Fibroblast of pulmonary artery (primary cell): ENCODE measurements around the gene SH2D2A.

Source experiments
- DNase-seq: peaks from one replicate; pipeline ENCODE4 v3.0.0-alpha.2; 2010; ENCODE audit warnings: low read depth
- H3K4me3 ChIP-seq: replicated peaks from 2 replicates; pipeline ENCODE4 v1.5.1; 2011; ENCODE audit warnings: low read depth, mild to moderate bottlenecking, control low read depth, low read length, moderate library complexity
- TF ChIP-seq, protein P1 (sequence below): IDR thresholded peaks from 2 replicates; pipeline ENCODE4 v1.5.1; 2011; ENCODE audit warnings: mild to moderate bottlenecking, control low read depth, low read length, inconsistent platforms; ENCODE audit errors: missing control alignments

Gene SH2D2A

GRCh38 chr1:156844102-156844501 lies 27.5 kb upstream of the SH2D2A start:
- no peak overlapping the region for H3K4me3 ChIP-seq
- DNase-seq = no peak
- TF ChIP-seq, protein P1, sequence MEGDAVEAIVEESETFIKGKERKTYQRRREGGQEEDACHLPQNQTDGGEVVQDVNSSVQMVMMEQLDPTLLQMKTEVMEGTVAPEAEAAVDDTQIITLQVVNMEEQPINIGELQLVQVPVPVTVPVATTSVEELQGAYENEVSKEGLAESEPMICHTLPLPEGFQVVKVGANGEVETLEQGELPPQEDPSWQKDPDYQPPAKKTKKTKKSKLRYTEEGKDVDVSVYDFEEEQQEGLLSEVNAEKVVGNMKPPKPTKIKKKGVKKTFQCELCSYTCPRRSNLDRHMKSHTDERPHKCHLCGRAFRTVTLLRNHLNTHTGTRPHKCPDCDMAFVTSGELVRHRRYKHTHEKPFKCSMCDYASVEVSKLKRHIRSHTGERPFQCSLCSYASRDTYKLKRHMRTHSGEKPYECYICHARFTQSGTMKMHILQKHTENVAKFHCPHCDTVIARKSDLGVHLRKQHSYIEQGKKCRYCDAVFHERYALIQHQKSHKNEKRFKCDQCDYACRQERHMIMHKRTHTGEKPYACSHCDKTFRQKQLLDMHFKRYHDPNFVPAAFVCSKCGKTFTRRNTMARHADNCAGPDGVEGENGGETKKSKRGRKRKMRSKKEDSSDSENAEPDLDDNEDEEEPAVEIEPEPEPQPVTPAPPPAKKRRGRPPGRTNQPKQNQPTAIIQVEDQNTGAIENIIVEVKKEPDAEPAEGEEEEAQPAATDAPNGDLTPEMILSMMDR = no peak

DNA sequence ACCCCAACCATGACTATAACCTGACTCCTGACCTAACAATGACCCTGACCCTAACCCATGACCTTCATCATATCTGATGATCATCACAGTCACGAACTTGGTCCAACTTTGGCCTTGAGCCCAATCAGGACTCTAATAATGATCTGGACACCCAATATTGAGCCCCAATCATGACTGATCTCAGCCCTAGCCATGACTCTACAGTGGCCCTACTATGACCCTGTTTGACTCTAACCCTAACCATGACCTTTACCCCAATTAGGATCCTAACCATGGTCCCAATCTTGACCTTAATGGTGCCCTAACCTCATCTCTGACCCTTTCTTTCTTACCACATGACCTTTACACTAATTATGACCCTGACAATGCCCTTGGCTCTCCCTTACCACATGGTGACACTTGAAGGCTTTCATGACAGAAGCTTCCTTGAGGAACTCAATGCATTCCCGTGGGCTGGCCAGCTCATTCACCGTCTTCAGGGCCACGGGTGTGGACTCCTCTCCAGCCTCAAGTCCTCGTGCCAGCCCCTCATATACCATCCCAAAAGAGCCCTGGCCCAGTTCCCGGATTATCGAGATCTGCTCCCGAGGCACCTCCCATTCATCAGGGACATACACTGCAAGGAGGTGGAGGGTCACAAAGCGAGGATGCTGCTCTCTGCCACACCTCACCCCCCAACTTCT lies 26.1 kb upstream of the SH2D2A start:
- TF ChIP-seq, protein P1 = no peak
- DNase-seq = no peak
- no peak overlapping the region for H3K4me3 ChIP-seq

DNA sequence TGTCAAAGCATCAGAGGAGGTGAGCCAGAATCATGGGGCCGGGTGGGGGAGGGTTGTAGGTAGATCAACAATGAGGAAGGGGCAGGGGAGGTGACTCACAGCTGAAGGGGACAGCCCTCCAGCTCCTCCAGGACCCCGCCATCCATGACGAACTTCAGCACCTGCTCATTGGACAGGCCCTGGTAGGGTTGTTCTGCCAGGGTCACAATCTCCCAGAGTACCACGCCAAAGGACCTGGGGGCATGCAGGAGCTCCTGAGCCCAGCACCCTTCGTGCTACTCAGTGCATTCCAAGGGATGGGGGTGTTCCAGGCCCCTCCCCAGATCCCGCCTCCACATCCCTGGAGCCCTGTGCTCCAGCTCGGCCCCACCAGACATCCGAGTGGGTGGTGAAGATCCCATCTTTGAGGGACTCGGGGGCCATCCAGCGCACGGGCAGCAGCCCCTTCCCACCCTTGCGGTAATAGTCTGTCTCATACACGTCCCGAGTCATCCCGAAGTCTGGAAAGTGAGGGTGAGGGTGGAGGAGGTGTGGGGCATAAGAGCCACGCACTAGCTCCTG lies 24.7 kb upstream of the SH2D2A start:
- no peak overlapping the region for H3K4me3 ChIP-seq
- no peak for DNase-seq
- TF ChIP-seq, protein P1 = no peak

- no peak overlapping the region for H3K4me3 ChIP-seq
- no peak for DNase-seq
- TF ChIP-seq, protein P1 = no peak
Observed at GRCh38 chr1:156840898-156841279, 24.2 kb upstream of the SH2D2A start.

- TF ChIP-seq, protein P1 = no peak
- DNase-seq = no peak
- no peak overlapping the region for H3K4me3 ChIP-seq
Observed at GRCh38 chr1:156840186-156840897, 23.7 kb upstream of the SH2D2A start.

- no peak for DNase-seq
- TF ChIP-seq, protein P1 = no peak
- H3K4me3 ChIP-seq = no peak overlapping the region
Observed at GRCh38 chr1:156839426-156840109, 22.9 kb upstream of the SH2D2A start.
